Epithelial cell of prostate (primary cell): ENCODE data around the gene BCL11B.

ENCODE experiments used
- DNase-seq: peaks from one replicate; pipeline ENCODE4 v3.0.0-alpha.2; 2011; ENCODE audit warnings: low read depth, low spot score
- H3K27ac ChIP-seq: fragments of 450-650 bp; 2 replicates; pipeline ENCODE4 v1.5.1; 2017; ENCODE audit warnings: mild to moderate bottlenecking

Gene BCL11B

DNA sequence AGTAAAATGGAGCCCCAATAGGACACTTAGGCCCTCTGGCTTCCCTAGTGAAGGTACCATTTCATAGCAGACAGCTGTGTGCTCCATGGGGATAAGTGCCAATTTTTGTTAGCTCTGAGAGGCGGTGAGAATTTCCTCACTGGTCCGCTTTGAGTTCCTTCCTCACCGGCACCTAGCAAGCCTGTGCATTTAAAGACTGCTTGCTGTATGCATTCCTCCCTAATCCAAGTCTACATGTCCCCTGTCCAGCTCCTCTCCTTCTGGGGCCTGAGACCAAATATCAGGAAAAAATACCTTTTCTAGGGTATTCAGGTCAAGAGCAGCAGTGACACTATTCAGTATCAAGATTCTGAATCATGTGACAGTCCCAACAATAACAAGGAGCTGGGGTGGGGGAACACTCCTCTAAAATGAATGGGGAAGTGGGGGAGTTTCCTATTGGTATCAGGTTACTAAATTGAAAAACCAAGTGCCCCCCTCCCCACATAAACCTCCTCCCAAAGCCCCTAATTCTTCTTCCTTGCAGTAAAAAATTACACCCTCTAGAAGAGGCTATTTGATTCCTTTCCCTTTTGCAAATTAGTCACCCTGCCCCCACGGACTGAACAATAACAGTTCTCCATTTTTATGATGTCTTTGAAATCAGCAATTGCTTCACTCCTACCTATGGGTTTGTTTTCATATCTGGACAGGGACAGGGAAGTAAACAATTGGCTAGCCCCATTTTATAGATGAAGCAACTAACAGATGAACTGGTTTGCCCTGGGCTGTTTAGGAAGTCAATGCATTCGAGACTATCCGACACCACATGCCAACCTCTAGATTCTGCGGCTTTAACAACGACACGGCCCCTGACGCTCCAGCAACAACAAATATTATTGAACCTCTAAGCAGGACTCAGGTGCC is 28.9 kb downstream of the BCL11B start:
- H3K27ac ChIP-seq: no peak overlapping the region
- DNase-seq: no peak

DNA sequence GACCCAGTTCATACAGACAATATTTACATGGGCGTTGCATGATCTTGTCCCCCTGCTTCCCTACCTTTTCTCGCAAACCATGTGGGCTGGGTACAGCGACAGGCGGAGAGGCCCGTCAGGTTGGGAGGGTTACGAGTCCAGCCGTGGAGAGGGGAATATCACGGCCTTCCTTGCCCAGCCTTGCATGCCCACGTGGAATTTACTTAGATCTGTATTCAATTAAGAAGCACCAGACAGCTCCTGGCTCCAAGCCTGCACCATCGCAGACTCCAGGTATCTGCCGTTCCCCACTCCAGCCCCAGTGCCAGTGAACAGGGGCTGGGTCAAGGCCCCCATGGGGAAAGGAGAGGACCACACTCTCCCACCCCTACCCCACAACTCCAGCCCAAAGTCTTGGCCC is 29.8 kb downstream of the BCL11B start:
- no peak for DNase-seq
- peak overlapping the region; percentile 74 for H3K27ac ChIP-seq

DNA sequence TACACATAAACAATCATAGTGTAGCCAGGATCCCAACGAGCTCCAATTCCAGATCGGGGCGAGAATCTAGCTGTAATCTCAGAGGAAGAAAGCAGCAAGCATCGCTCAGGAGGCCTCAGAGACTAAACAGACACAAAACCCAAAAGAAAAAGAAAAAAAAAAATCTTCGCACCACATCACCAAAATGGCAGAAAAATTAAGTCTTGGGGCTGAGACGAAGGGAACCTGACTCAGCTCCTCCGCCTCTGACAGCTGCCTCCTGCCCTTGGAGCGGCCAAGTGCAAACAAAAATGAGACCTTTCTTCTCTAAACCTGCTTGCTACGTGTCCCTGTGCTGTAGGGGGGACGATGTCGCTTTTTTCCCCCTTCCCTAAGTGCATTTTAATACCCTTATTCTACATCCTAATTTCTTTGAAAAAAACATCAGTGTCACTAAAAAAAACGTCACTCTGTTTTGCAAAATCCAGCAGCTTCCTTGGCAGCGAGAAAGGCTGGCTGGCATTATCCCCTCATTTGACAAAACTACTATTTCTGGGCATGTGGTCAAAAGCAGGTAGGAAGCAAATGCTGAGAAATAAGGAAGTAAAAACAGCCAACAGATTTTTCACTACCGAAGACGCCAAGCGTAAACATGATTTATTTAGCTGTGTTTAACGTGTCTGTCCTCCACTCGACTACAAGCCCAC is 30.5 kb downstream of the BCL11B start:
- H3K27ac ChIP-seq: peak overlapping the region; percentile 74

GRCh38 chr14:99240627-99241324 is 31.2 kb downstream of the BCL11B start:
- no peak for DNase-seq
- peak overlapping the region; percentile 74 for H3K27ac ChIP-seq

More for the DNA sequence above, 30.5 kb downstream of the BCL11B start:
- DNase-seq: no peak

DNA sequence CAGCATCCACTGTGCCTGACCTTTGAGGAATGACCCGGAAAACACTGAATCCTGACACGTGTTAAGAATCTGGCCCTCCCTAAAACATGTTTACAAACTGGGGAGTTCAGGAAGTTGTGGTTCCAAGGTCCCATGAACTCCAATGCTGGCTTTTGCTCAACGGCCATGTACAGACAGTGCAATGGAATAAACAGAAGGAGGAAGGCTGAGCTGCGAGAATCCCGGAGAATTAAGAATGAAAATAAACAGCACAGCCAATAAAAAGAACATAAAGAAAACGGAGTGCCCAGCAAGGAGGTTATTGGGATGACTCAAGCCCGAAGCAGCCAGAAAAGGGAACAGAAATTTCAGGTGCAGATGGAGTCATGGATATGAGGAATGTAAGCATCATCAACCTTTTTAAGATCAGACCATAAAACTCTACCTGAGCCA is 32.3 kb downstream of the BCL11B start:
- peak overlapping the region; percentile 74 for H3K27ac ChIP-seq
- DNase-seq: peak; percentile 44

- no peak for DNase-seq
These were observed 33.8 kb downstream of the BCL11B start for GRCh38 chr14:99238216-99238615.

GRCh38 chr14:99237288-99237687 is 34.7 kb downstream of the BCL11B start:
- DNase-seq: no peak
- H3K27ac ChIP-seq: no peak overlapping the region

More at GRCh38 chr14:99238216-99238615, 33.8 kb downstream of the BCL11B start:
- no peak overlapping the region for H3K27ac ChIP-seq

DNA sequence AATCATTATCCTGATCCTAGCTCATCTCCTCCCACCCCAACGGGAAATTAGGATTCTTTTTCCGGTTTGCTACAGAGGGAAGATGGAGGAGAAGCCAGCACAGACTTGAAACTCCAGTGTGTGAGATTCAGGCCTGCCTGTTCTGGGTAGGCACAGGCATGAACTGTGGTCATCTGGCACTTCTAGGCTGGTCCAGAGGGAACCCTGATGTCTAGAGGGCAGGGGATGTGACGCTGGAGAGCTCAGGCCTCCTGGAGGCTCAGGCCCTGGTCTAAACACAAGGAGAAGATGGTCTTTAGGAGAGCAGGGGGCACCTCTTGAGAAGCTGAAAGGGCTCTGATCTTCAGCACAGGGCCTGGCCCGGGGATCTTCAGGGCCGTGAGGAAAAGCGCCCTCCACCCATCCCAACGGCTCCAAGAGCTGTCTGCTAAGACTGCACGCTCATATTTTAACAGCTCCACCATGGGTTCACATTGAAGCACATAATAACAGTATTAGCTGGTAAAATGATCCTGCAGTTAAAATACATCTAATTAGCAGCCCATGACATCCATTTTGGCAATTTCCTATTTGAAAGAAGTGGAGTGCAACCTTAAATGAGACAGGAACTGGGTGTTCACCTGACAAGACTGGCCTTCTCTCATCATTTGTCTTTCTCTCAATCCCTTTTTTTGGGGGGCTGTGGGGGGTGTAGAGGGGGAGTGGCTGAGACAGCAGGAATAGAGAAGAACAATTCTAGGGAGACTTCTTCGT is 35.4 kb downstream of the BCL11B start:
- no peak for DNase-seq
- no peak overlapping the region for H3K27ac ChIP-seq

- H3K27ac ChIP-seq: no peak overlapping the region
- no peak for DNase-seq
These were observed 36.2 kb downstream of the BCL11B start for GRCh38 chr14:99235582-99236320.

DNA sequence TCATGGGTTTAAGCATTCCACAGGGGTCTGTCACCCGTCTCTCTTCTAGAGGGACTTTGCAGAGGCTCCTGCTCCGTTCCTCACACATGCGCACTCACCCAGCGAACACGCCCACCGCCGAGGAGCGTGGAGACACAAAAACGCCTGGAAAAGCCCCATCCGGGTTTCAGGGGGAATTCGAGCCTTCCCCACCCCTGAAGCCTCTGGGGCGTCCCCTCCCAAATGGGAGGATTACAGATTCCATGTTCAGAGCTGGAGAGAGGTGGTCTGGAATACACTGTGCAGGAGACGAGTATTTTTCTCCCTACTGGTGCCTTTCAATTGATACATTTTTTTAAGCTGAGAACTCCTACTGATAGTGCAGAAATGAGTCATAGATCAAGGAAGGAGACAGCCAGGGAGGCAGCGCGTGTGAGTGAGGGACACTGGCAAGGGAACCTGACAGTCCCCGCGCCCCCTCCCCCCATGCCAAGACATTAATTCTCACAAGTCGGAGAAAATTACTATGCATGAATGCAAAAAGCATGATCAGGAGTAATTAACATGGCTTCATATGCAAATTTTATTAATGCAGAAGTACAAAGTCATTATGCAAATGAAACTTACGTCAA is 36.9 kb downstream of the BCL11B start:
- no peak for DNase-seq
- H3K27ac ChIP-seq: no peak overlapping the region

DNA sequence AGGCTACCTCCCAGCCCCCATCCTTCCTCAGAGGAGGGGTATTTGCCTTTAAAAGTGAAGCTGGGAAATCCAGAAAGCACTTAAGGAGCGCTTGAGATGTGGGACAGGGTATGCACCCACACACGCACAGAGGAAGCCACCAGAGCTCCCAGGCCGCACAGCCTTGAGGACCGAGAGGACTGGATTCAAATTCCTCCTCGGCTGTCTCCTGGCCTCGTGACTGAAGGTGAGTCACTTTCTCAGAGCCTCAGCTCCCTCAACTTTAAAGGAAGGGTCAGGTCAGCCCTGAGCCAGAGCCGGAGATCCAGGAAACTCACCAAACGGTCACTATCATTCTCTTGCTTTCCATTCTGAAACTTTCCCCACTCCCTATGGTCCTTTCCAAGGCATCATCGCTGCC is 37.6 kb downstream of the BCL11B start:
- no peak for DNase-seq
- H3K27ac ChIP-seq: no peak overlapping the region

GRCh38 chr14:99233222-99234035 is 38.6 kb downstream of the BCL11B start:
- no peak for DNase-seq
- H3K27ac ChIP-seq: no peak overlapping the region

GRCh38 chr14:99232714-99233214 is 39.2 kb downstream of the BCL11B start:
- no peak overlapping the region for H3K27ac ChIP-seq

DNA sequence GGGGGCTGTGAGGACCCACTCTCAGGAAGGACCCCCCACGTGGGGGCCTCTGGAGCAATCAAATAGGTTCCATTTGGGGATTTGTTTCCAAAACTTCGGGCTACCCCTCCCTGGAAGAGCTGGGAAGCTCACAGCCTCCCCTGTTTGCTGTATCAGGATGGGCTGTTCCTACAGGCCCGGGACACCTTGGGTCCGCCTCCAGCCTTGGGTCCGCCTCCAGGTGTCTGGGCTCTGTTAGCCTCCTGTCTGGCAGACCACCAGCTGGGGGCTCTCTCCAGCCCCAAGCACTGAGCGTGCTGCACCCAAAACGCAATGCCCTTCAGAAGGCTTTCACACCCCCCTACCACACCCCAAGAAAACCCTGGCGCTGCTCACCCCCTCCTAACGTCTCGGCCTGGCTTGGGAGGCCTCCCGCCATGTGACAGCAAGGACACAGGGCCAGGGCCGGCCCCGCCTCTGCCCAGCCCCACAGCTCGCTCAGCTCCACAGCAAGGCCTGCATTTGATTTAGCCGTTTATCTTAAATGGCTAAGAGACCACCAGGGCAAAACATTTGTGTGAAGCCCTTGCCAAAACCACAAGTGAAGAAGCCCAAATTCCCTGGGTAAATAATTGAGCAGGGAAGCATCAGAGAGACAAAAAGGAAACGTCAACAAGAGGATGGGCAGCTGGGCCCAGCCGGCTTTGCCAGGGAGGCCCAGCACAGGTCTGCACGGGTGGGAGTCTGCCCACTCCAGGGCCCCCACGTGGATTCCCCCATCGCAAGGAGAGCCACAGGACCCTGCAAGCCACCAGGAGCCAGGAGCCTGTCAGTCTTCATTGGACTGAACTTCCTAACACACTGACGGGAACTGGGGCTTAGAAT is 39.9 kb downstream of the BCL11B start:
- no peak overlapping the region for H3K27ac ChIP-seq
- no peak for DNase-seq

More at GRCh38 chr14:99232714-99233214, 39.2 kb downstream of the BCL11B start:
- DNase-seq: no peak

DNA sequence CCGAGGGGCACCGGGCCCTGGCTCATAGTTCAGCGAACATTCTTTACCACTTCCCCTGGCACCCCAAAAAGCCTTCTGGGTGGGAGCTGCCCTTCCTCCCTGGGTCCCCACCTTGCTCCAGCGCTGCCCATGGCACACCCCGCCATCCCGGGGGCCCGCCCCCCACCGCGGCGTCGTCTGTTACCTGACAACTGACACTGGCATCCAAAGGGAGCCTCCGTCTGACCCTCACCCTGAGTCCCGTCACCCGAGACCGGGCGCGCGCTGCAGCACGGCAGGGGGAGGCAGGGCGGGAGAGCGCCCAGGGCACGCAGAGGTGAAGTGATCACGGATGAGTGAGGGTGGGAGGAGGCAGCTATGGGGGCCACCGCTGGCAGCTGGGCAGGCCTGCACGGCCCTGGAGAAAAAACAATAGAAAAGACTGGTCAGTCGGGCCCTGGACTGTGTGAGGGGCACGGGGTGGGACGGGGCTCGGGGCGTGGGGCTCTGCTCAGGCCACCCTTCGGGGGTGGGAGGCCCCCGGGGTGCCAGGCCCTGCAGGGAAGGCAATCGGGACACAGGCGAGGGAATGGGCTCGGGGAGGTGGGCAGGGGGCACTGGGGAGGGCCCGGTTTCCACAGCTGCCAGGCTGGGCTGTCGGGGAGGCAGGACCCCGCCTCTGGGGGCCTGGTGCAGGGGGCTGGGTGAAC is 40.7 kb downstream of the BCL11B start:
- H3K27ac ChIP-seq: no peak overlapping the region

More for the DNA sequence above, 40.7 kb downstream of the BCL11B start:
- no peak for DNase-seq
